Endodermal cell (in vitro differentiated cells): ENCODE results near the gene RPS28. TPM values are rescaled to one million over a fixed set of nuclear protein-coding genes. Genes with fewer than 3 reads are reported as not detected.
"Not testable (repeated sequence)": the region's sequence is repeated elsewhere in the genome, so short reads cannot be mapped to it uniquely, and the experiment has no call there.

Source experiments
- DNase-seq: peaks from one replicate; pipeline ENCODE4 v3.0.0-alpha.2; 2017
- H3K27ac ChIP-seq: 2 replicates; pipeline ENCODE4 v1.5.1; 2013; ENCODE audit warnings: mild to moderate bottlenecking, low read depth, low read length, moderate library complexity
- H3K27me3 ChIP-seq: 2 replicates; pipeline ENCODE4 v1.6.1; 2013; ENCODE audit warnings: mild to moderate bottlenecking, low read length, moderate library complexity; ENCODE audit not compliant: insufficient read depth, control insufficient read depth, poor library complexity, severe bottlenecking
- H3K36me3 ChIP-seq: 2 replicates; pipeline ENCODE4 v1.7.0; 2013; ENCODE audit warnings: mild to moderate bottlenecking, low read length, moderate library complexity; ENCODE audit not compliant: control insufficient read depth, insufficient read depth
- H3K4me1 ChIP-seq: one replicate; pipeline ENCODE4 v1.7.0; 2013; ENCODE audit warnings: low read length; ENCODE audit not compliant: control insufficient read depth, insufficient read depth
- H3K4me3 ChIP-seq: 2 replicates; pipeline ENCODE4 v1.5.1; 2013; ENCODE audit warnings: mild to moderate bottlenecking, low read length, moderate library complexity
- H3K9ac ChIP-seq: 2 replicates; pipeline ENCODE4 v1.6.1; 2013; ENCODE audit warnings: mild to moderate bottlenecking, low read length, moderate library complexity; ENCODE audit not compliant: poor library complexity, severe bottlenecking; ENCODE audit errors: extremely low read depth
- H3K9me3 ChIP-seq: 2 replicates; pipeline ENCODE4 v1.6.1; 2013; ENCODE audit warnings: mild to moderate bottlenecking, low read length, moderate library complexity; ENCODE audit not compliant: control insufficient read depth
- H3K27ac Mint-ChIP-seq: 2 replicates; pipeline ENCODE4 v1.8.0; 2020; ENCODE audit warnings: mixed read lengths
- H3K27me3 Mint-ChIP-seq: 2 replicates; pipeline ENCODE4 v1.8.0; 2021; ENCODE audit warnings: mild to moderate bottlenecking, mixed read lengths; ENCODE audit not compliant: insufficient read depth
- H3K36me3 Mint-ChIP-seq: 2 replicates; pipeline ENCODE4 v1.8.0; 2020; ENCODE audit warnings: low read depth, mixed read lengths
- H3K4me1 Mint-ChIP-seq: 2 replicates; pipeline ENCODE4 v1.8.0; 2020; ENCODE audit warnings: mixed read lengths
- H3K4me3 Mint-ChIP-seq: 2 replicates; pipeline ENCODE4 v1.8.0; 2020; ENCODE audit warnings: mild to moderate bottlenecking, moderate library complexity, mixed read lengths
- H3K9me3 Mint-ChIP-seq: 2 replicates; pipeline ENCODE4 v1.8.0; 2020; ENCODE audit warnings: mild to moderate bottlenecking, mixed read lengths
- CTCF ChIP-seq: fragments of 200-600 bp; sonication (generic); conservative IDR thresholded peaks from 2 replicates; pipeline ENCODE4 v1.5.0; 2021; ENCODE audit warnings: antibody characterized with exemption, mild to moderate bottlenecking
- WGBS, 2 experiments: methylation state at CpG; one replicate each; pipeline versions ENCODE4 v1.1.5 to v1.1.7; 2013; ENCODE audit warnings: missing lambda C conversion rate in 2 of 2, mixed read lengths in 1 of 2; ENCODE audit not compliant: insufficient coverage in 1 of 2, insufficient read length in 1 of 2; 5-methylcytosine and 5-hydroxymethylcytosine counted together
- total RNA-seq, 2 donors: library from RNA; stranded (reverse); fragmentation: NEBNext Ultra II Directional in 1 of 2; extraction: Animal tissue kit (Norgen Biotek cat#: 25700) in 1 of 2; gene quantifications; 2 replicates in 1 of 2; 3 replicates in 1 of 2; pipeline ENCODE4 v1.2.1, GENCODE V29; 2021

The RPS28 gene
- total RNA-seq, 2 donors from 2014 or later, result 1,512 to 1,809 TPM

- Mint-ChIP-seq H3K4me3 (peak within 1 kb of the TSS; percentile 56), H3K36me3 (no peaks in the 10 kb centered on the region), H3K4me1 (peaks cover 4% of the 10 kb centered on the region), H3K27ac (no peak within 1 kb of the TSS), H3K27me3 (peaks cover 36% of the 10 kb centered on the region), H3K9me3 (no peaks in the 10 kb centered on the region)
- Histone ChIP-seq H3K4me3 (peak within 1 kb of the TSS; percentile 75), H3K4me1 (no peaks in the 10 kb centered on the region), H3K27me3 (peaks cover 20% of the 10 kb centered on the region), H3K27ac (no peak within 1 kb of the TSS), H3K9me3 (no peaks in the 10 kb centered on the region), H3K36me3 (no peaks in the 10 kb centered on the region), H3K9ac (no peak within 1 kb of the TSS)
- TF ChIP-seq CTCF, result no peak
- DNase-seq, result peak; percentile 100
- 12 to 15% methylated on average over 28 to 65 of the region's 65 CpGs for WGBS, 2 experiments
Observed at GRCh38 chr19:8342684-8343482, 21.6 kb downstream of the RPS28 start, which contains the start of gene KANK3. Gene KANK3, minus strand, starts transcription at chr19:8343262. Its CDS starts 5,434 bp downstream, at chr19:8337828.

- DNase-seq, result no peak
- H3K9me3 Mint-ChIP-seq, result no peaks in the 10 kb centered on the region
- 54 to 56% methylated on average over 6 to 11 of the region's 11 CpGs for WGBS, 2 experiments
Observed at GRCh38 chr19:8343483-8343844, 22.2 kb downstream of the RPS28 start.

GRCh38 chr19:8349629-8350372 is 28.5 kb downstream of the RPS28 start:
- H3K36me3 ChIP-seq, H3K27me3 ChIP-seq, H3K27ac Mint-ChIP-seq, H3K9ac ChIP-seq, H3K9me3 Mint-ChIP-seq, H3K4me3 ChIP-seq, H3K4me1 ChIP-seq, DNase-seq, H3K27ac ChIP-seq, H3K36me3 Mint-ChIP-seq, H3K9me3 ChIP-seq, H3K4me3 Mint-ChIP-seq, H3K4me1 Mint-ChIP-seq: not testable (repeated sequence)
- H3K27me3 Mint-ChIP-seq, result peaks cover 28% of the 10 kb centered on the region
- WGBS, 2 experiments, result 88 to 94% methylated on average over 5 of the region's 8 CpGs

More at GRCh38 chr19:8343483-8343844, 22.2 kb downstream of the RPS28 start:
- Histone ChIP-seq H3K4me1 (no peaks in the 10 kb centered on the region), H3K9me3 (no peaks in the 10 kb centered on the region), H3K27ac (no peak overlapping the region), H3K27me3 (peaks cover 20% of the 10 kb centered on the region), H3K4me3 (no peak overlapping the region), H3K9ac (no peak overlapping the region), H3K36me3 (no peaks in the 10 kb centered on the region)
- peak overlapping the region; percentile 56 for H3K4me3 Mint-ChIP-seq
- H3K27me3 Mint-ChIP-seq, result peaks cover 32% of the 10 kb centered on the region
- H3K36me3 Mint-ChIP-seq, result no peaks in the 10 kb centered on the region
- no peak for TF ChIP-seq CTCF
- H3K4me1 Mint-ChIP-seq, result peaks cover 4% of the 10 kb centered on the region
- no peak overlapping the region for H3K27ac Mint-ChIP-seq
